Hematopoietic multipotent progenitor cell treated with erythropoietin and hydrocortisone succinate and interleukin-3 and kit ligand, for 15 days (in vitro differentiated cells): Measurements from ENCODE around the gene DPP10.
"Not testable (repeated sequence)": the region's sequence is repeated elsewhere in the genome, so short reads cannot be mapped to it uniquely, and the experiment has no call there.

Experiments
- DNase-seq: peaks from one replicate; pipeline ENCODE4 v3.0.0-alpha.2; 2015; ENCODE audit warnings: low spot score

The DPP10 gene

GRCh38 chr2:114442510-114442909 is at the start of gene DPP10:
DPP10 (plus strand) TSS chr2:114442641.
- DNase-seq: no peak

- no peak for DNase-seq
Measured at GRCh38 chr2:114400890-114401289, 41.6 kb upstream of the DPP10 start.

- no peak for DNase-seq
Measured at GRCh38 chr2:114405247-114406116, 37.0 kb upstream of the DPP10 start.

- no peak for DNase-seq
Measured at GRCh38 chr2:114406347-114406746, 36.1 kb upstream of the DPP10 start.

- DNase-seq: not testable (repeated sequence)
Measured at GRCh38 chr2:114407353-114407752, 35.1 kb upstream of the DPP10 start.

- DNase-seq: no peak
Measured at GRCh38 chr2:114421781-114422180, 20.7 kb upstream of the DPP10 start.

- no peak for DNase-seq
Measured at GRCh38 chr2:114424699-114425098, 17.7 kb upstream of the DPP10 start.

GRCh38 chr2:114426756-114427155 is 15.7 kb upstream of the DPP10 start:
- no peak for DNase-seq

GRCh38 chr2:114436329-114436728 is 6.1 kb upstream of the DPP10 start:
- no peak for DNase-seq

GRCh38 chr2:114446571-114446970 is 4.1 kb downstream of the DPP10 start:
- no peak for DNase-seq

- DNase-seq: no peak
Measured at GRCh38 chr2:114450639-114451038, 8.2 kb downstream of the DPP10 start.

GRCh38 chr2:114456566-114456965 is 14.1 kb downstream of the DPP10 start:
- no peak for DNase-seq

- no peak for DNase-seq
Measured at GRCh38 chr2:114457956-114458355, 15.5 kb downstream of the DPP10 start.

- no peak for DNase-seq
Measured at GRCh38 chr2:114461116-114461515, 18.7 kb downstream of the DPP10 start.

GRCh38 chr2:114464961-114465706 is 22.7 kb downstream of the DPP10 start:
- DNase-seq: no peak

- no peak for DNase-seq
Measured at GRCh38 chr2:114468343-114468742, 25.9 kb downstream of the DPP10 start.

GRCh38 chr2:114472246-114472645 is 29.8 kb downstream of the DPP10 start:
- no peak for DNase-seq

- DNase-seq: no peak
Measured at GRCh38 chr2:114472726-114473125, 30.3 kb downstream of the DPP10 start.

- DNase-seq: no peak
Measured at GRCh38 chr2:114488841-114489530, 46.5 kb downstream of the DPP10 start.

- DNase-seq: no peak
Measured at GRCh38 chr2:114495046-114495445, 52.6 kb downstream of the DPP10 start.

- no peak for DNase-seq
Measured at GRCh38 chr2:114496959-114497358, 54.5 kb downstream of the DPP10 start.

GRCh38 chr2:114499101-114499500 is 56.7 kb downstream of the DPP10 start:
- no peak for DNase-seq

GRCh38 chr2:114507744-114508143 is 65.3 kb downstream of the DPP10 start:
- DNase-seq: no peak
